NB4 (cell line): ENCODE results near the gene CPEB3.

Experiments
- DNase-seq: peaks from one replicate; pipeline ENCODE4 v3.0.0; 2010; ENCODE audit warnings: low read depth
- H3K4me3 ChIP-seq: one replicate; pipeline ENCODE4 v1.5.1; 2011; ENCODE audit warnings: mild to moderate bottlenecking, low read depth, low read length, moderate library complexity
- MAX ChIP-seq: IDR thresholded peaks from 2 replicates; pipeline ENCODE4 v1.6.1; 2011; ENCODE audit warnings: low read depth, low read length
- MYC ChIP-seq: IDR thresholded peaks from 2 replicates; pipeline ENCODE4 v1.6.1; 2011; ENCODE audit warnings: low read depth, low read length
- POLR2A ChIP-seq: IDR thresholded peaks from 2 replicates; pipeline ENCODE4 v1.6.1; 2011; ENCODE audit warnings: mild to moderate bottlenecking; ENCODE audit not compliant: insufficient read length; ENCODE audit errors: extremely low read depth
- TF ChIP-seq, protein P1 (sequence below): IDR thresholded peaks from one replicate; pipeline ENCODE4 v1.5.1; 2012; ENCODE audit warnings: low read depth, low read length

The CPEB3 gene

DNA sequence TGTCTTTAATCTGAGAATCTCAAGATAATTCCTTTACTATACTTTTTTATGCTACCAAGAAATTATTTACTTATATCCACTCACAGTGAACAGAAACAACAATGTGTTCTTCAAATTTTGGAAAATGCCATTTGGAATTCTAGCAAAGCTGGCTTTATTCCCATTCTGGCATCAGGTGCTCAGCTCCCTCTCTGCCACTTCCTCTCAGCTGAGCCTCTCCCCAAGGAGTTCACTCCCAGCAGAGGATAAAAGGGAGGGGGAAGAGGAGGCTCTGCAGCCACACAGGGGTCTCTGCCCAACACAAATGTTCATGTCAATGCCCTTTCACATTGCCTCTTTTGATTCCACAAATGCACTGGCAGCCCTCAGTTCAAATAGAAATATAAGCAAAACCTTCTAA, 116.9 kb downstream of the CPEB3 start:
- DNase-seq: no peak
- no peak overlapping the region for H3K4me3 ChIP-seq
- no peak for TF ChIP-seq MYC

DNA sequence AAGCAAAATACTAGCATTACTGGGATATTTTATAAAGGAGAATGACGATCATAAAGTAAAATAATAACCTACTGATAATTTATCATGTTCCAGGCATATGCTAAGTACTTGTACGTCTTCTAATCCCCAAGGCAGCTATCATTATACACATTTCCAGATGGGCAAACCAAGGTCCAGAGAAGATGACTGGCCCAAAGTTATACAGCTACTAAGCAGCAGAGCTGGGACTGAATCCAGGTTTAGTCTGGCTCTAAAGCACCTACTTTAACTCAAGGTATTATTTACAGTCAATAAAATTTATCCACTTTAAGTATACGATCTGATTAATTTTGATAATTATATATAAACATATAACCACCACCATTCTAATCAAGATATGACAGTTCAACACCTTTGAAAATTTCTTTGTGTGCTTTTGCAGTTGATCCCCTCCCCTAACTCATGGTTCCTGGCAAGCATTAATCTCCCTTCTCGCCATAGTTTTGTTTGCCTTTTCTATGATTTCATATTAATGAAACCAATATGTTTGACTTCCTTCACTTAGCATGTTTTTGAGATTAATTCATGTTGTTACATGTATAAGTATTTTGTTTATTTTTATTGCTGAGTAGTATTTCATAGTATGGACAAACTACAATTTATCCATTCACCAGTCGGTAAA, 126.7 kb downstream of the CPEB3 start:
- no peak overlapping the region for H3K4me3 ChIP-seq
- TF ChIP-seq POLR2A: no peak
- TF ChIP-seq, protein P1, sequence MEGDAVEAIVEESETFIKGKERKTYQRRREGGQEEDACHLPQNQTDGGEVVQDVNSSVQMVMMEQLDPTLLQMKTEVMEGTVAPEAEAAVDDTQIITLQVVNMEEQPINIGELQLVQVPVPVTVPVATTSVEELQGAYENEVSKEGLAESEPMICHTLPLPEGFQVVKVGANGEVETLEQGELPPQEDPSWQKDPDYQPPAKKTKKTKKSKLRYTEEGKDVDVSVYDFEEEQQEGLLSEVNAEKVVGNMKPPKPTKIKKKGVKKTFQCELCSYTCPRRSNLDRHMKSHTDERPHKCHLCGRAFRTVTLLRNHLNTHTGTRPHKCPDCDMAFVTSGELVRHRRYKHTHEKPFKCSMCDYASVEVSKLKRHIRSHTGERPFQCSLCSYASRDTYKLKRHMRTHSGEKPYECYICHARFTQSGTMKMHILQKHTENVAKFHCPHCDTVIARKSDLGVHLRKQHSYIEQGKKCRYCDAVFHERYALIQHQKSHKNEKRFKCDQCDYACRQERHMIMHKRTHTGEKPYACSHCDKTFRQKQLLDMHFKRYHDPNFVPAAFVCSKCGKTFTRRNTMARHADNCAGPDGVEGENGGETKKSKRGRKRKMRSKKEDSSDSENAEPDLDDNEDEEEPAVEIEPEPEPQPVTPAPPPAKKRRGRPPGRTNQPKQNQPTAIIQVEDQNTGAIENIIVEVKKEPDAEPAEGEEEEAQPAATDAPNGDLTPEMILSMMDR: no peak
- no peak for TF ChIP-seq MAX
- no peak for TF ChIP-seq MYC
- no peak for DNase-seq

- DNase-seq: no peak
- H3K4me3 ChIP-seq: no peak overlapping the region
- TF ChIP-seq MAX: no peak
- TF ChIP-seq POLR2A: no peak
- TF ChIP-seq, protein P1: no peak
- no peak for TF ChIP-seq MYC
Observed at GRCh38 chr10:92162541-92162940, 128.3 kb downstream of the CPEB3 start.

- no peak overlapping the region for H3K4me3 ChIP-seq
- no peak for DNase-seq
- TF ChIP-seq, protein P1: no peak
- TF ChIP-seq POLR2A: no peak
- no peak for TF ChIP-seq MYC
- TF ChIP-seq MAX: no peak
Observed at GRCh38 chr10:92156874-92157773, 133.8 kb downstream of the CPEB3 start.

GRCh38 chr10:92150823-92151222, 140.1 kb downstream of the CPEB3 start:
- no peak for DNase-seq
- no peak for TF ChIP-seq MAX
- no peak for TF ChIP-seq MYC
- TF ChIP-seq, protein P1: no peak
- no peak for TF ChIP-seq POLR2A
- H3K4me3 ChIP-seq: no peak overlapping the region

DNA sequence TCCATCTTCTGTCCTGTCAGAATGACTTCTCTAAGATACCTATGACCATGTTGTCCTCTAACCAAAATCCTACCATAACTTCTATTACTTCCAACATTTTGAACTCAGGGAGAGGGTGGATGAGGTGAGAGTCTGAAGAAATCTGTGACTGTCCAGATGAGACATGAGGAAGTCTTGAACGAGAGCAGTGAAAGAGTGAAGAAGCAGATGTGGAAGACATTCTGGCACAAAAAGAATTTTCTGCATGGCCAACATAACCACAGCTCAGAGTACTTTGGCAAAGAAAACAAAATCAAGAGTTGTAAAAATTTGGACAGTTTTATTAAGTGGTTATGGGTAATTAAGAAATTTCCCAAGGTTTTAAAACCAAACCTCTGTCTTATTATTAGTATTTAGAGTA, 141.6 kb downstream of the CPEB3 start:
- no peak for DNase-seq
- no peak for TF ChIP-seq MYC
- no peak for TF ChIP-seq POLR2A
- TF ChIP-seq, protein P1: no peak
- TF ChIP-seq MAX: no peak
- H3K4me3 ChIP-seq: no peak overlapping the region
